GM18511 (cell line): ENCODE results near the gene ARHGAP32.

Experiments used
- ATAC-seq: cut with Tn5 transposase; IDR thresholded peaks from one replicate; pipeline ENCODE4 v1.9.1; 2021; ENCODE audit warnings: mild to moderate bottlenecking, moderate library complexity; ENCODE audit not compliant: unreplicated experiment

The ARHGAP32 gene

DNA sequence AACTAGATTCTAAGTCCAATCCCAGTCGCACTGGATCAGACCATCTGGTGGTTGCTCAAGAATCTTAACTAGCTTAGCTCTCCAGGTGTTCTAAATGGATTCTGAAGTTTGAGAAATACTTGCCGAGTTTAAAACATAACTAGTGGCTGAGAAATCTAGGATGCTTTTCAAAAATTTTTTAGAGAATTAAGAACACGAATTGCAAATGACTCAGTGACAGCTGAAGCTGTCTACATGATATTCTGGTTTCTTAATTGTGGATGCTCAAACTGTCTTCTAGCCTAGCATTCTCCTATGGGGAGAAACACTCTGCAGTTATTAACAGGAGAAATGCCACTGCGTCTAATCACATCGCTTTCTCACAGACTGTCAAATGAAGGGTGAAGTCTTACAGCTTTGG is 229.2 kb downstream of the ARHGAP32 start:
- ATAC-seq, result no peak

DNA sequence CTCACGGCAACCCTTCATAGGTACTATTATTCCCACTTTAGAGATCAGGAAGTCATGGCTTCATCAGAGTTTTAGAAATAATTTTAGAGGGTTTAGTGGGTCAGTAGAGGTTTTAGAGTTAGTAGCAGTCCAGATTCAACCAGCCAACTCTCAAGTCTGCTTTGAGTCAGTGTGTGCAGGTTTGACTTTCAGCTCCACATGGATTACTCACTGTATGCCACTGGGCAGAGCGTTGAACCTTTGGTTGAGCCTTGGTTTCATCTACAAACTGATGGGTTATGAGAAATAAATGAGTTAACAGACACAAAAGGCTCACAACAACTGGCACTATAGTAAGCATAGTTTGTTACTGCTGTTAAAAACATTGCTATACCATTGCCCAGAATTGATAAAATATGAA is 230.5 kb downstream of the ARHGAP32 start:
- no peak for ATAC-seq

DNA sequence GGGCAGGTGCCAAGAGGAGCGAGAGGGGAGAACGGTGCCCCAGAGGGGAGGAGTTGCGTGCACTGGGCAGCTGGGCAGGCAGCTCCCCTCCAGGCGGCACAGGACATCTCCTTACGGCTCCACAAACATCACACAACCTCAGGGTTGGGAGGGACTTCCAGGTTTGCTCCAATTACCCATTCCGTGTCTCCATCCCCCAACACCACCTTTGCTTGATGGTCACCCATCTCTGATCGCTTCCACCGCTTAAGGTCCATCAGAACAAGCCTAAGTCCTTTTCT is 235.0 kb downstream of the ARHGAP32 start:
- ATAC-seq, result no peak

DNA sequence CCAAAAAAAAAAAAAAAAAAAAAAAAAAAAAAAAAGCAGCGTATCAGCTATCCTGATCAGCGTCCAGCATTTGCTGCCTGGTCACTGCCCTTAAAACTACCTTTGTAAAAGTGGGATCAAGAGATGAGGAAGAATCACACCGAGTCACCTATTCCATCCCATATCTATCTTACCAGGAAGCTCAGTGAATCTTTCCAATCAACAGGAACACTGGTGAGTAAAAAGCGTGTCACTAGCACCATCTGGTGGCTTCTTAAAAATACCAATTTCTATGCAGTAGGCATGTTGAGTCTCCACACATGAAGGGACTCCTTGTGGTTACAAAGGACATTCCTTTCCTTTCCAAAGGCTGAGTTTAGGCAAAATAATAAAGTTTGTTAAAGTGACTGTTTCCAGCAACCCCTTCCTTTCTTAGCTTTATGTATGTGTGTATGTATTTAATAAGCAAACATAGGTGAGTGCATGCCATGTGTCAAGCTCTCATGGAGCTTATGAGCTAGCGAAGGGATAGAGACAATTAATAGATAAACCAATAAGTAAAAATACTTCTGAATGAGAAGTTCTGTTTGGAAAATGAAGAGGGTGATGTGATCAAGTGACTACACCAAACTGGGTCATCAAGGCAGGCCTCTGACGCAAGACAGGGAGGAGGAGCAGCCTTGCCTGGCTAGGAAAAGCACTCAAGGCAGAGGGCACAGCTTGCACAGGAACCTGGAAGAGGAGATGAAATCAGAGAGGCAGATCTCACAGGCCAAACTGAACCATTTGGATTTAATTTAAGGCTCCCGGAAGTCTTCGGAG is 235.5 kb downstream of the ARHGAP32 start:
- ATAC-seq, result peak; percentile 76

DNA sequence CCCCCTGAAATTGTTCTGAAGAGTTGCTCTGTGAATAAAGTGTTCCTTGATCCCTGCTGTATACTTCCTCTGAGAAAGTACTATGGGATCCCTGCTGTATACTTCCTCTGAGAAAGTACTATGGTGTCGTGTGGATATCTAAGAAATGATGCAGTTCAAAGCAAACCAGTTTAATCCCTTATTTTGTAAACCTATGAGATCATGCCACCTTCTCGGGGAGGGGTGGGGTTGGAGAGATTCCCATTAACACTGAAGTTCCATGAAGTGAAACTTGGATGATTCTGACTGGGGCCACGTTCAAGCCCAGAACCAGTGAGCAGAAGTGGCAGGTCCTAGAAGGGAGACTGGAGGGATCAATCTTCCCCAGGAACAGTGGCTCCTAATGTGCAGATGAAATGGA is 236.5 kb downstream of the ARHGAP32 start:
- ATAC-seq, result no peak

DNA sequence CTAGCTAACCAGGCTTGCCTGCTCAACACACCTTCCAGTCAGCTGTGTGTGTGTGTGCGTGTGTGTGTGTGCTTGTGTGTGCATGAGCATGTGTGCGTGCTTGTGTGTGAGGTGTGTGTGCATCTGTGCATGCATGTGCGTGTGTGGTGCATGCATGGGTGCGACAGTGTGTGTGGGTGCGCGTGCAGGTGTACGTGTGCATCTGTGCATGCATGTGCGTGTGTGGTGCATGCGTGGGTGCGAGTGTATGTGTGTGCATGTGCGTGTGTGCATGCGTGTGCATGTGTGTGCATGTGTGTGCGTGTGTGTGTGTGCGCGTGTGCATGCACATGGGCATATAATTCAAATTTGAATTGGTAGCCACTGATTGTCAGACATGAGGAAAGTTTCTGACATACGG is 239.0 kb downstream of the ARHGAP32 start:
- no peak for ATAC-seq

DNA sequence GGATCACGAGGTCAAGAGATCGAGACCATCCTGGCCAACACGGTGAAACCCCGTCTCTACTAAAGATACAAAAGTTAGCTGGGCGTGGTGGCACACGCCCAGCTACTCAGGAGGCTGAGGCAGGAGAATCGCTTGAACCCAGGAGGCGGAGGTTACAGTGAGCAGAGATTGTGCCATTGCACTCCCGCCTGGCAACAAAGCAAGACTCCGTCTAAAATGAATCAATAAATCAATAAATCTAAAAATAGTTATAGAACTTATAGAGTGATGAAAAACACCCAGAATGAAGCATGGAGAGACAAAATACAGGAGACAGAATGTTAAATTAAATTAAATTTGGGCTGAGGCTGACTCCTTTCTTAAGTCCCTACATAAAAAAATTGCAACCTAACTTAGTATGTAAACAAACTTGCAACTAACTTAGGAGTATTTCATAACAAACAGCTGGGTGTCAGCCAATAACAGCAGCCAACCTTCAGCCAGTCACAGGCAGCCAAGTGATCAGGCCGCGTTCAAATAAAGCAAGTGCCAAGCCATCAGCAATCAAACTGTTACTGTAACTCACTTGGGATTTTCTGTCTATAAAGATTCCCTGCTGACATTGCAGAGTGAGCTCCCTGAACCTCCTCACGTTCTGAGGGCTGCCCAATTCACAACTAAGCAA is 242.2 kb downstream of the ARHGAP32 start:
- ATAC-seq, result no peak

DNA sequence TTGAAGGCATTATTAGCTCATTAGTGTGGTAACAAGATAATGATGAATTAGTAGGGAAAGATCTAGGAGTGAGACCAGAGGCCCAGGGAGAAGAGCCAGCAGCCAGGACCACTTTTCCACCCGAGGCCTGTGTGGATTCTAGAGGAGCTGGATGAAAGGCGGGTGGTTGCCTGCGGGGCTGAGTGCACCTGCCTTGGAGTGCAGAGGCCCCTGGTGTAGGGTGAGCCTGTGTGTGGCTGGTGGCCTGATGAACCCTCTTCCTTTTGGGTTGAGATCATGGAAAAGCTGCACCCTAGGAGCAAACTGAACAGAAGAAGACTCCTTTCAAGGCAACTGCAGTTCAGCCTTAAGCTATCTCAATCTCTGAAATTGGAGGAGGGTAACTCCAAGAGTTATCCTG is 243.5 kb downstream of the ARHGAP32 start:
- peak; percentile 55 for ATAC-seq

DNA sequence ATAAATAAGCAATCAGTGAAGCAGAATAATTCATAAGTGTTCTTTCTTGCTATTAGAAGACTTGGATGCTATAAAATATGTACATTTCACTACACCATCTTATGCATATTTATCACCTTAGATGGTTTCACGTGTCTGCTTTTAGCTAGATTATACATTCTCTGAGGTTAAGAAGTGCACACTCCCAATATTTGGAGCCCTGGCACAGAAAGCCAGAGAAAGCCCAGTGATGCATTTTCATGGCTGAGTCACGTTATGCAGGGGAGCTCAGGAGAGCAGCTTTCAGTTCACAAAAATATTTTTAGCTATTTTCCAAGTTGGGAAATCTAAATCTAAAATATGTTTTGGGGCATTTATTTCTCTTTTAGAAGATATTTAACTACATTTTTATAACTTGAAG is 244.4 kb downstream of the ARHGAP32 start:
- no peak for ATAC-seq

DNA sequence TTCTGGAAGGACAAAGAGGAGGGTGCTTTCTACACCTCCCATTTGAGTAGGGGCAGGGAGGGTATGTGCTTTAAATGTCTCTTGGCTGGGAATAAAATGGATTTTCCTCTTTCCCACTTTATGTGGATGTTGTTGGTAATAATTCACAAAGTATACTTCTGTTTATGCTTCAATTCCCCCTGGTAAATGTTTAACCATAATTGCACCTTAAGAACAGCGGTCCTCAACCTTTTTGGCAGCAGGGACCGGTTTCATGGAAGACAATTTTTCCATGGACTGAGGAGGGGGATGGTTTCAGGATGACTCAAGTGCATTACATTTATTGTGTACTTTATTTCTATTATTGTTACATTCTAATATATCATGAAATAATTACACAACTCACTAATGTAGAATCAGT is 245.5 kb downstream of the ARHGAP32 start:
- no peak for ATAC-seq

DNA sequence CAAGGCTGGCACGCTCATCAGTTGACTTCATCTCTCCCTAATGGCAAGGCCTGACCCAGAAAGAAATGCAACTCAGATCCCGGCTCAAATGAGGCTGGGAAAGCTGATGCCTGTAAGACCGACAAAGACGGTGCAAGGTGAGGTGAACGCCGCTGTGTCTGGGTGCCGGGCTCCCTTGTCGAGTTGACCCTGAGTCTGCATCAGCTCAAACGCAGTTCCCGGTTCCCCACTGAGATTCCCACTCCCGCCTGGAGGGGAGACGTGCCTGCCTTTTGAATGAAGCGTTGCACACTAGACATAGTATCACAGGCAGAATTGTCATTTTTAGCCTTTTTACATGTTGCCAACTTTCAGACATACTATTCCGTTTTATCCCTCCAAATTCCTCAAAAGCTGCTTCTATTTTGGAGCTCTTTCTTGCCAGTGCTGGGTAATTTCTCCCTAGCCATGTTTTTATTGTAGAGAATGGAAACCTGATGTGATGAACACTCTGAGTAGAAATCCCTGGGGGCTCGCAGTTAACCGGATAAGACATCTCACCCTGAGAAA is 248.6 kb downstream of the ARHGAP32 start:
- no peak for ATAC-seq

DNA sequence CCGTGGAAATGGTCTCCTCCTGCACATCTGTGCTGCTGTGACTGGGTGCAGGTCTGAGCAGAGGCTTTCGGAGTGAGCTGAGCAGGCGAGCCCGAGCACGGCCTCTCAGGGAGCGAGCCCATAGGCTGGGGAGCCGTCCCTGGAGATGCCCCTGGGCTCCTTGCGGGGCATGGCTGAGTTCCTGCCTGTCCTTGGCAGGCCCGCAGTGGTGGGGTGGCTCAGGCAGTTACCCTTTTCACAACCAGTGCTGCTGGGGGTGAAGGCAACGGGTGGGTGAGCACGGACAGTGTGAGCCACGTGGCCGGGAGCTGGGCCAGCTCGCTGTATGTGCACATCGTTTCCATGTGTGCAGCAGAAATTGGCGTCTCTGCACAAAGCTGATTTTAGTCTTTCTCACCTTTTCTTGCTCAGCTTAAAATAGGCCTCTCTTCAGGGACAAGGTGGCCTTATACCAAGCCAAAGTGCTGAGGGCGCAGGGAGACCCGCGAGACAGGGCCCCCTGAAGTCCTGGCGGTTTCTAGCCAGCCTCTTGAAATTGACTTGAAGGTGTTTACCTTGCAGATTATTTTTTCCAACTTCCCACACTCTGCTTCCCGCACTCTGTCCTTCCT is 249.2 kb downstream of the ARHGAP32 start, which contains the start of gene TP53AIP1:
TP53AIP1 (minus strand) TSS at position 55 of the 611 bp plus-strand sequence. CDS start 5,053 bp downstream, outside the sequence.
- no peak for ATAC-seq

DNA sequence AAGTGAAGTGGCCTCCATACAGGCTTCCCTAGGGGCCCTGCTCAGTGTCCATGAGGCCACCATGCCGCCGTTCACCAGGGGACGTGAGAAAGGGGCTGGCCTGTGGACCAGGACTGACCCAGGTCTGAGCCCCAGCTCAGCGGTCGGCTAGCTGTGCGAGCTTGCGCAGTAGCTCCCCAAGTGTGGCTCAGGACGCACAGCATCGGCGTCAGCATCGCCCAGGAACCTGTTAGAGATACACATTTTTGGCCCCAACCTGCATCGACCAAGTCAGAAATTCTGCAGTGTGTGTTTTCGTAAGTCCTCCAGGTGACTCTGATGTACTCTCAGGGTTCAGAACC is 249.9 kb downstream of the ARHGAP32 start:
- no peak for ATAC-seq

DNA sequence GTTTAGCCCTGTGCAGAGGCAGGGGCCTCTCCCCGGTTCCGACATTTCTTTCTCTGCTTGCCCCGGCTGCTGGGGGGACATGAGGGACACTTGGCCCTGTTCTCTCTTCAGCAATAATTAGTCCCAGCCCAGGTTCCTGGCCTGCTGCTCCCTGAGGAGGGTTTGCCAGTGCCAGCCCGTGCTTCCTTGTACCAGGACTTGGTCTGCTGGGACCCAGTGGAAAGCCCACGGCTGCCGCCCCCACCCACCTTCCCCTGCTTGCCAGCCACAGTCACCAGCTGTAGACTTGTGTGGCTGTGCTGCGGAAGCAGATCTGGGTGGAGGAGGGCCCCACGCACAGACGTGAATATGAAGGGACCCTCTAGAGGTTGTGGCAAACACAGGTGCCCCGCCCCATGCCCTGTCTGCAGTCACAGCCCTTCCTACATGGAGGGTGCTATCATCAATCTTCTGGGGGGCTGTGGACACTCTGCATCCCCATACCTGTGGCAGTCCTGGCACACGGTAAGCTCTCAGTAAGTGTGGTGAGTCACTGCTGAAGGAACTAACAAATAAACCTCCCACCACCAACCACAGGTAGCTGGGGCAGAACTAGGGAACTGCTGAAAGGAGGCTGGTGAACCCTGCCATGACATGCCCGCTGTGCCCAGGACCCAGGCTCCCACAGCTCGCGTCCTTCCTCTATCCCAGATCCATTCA is 250.4 kb downstream of the ARHGAP32 start:
- no peak for ATAC-seq

DNA sequence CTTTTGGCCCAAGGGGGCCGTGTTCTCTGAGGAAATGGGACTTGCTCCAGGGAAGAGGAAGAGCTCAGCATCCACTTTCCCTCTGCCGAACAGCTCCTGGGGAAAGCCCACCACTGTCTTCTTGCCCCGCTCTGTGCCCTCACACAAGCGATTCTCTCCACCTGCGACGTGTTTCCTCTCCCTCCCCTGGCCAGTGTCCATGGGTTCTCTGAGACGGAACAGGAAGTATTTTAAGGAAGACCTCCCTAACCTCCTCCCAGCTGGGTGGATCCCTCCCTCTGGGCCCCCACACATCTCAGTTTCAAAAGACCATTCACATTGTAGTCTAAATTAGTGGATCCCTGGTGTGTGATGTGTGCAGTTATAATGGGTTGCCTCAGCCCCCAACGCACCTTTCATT is 251.0 kb downstream of the ARHGAP32 start:
- no peak for ATAC-seq

DNA sequence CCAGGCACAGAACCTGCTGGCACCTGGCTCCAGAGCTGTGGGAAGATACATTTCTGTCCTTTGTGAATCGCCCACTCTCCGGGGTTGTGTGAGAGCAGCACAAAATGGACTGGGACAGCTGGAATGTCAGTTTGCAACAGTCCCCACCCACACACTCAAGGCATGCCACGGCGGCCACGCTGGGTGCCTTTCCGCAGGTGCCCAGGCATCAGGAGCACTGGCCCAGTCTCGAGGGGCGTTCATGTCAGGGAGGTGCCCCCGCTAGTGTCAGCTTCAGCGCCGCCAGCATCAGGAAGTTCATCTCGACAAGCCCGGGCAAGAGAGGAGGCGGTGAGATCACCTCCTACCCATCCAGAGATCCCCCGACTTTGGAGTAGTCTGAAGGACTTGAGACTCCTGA is 251.5 kb downstream of the ARHGAP32 start:
- no peak for ATAC-seq

DNA sequence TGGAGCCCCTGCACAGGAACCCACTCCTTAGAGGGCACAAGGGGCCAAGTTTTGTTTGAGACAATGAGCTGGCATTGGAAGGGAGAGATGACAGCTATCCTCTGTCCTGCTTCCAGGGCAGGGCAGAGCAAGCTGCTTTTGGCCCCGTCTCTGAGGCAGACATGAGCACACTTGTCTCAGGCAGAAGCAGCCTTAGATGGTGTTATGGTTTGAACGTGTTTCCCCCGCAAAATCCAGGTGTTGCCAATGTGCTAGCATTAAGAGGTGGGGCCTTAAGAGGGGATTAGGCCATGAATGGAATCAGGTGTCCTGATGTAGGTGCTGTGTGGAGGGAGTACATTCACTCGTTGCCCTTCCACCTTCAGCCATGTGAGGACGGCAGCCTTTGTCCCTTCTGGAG is 252.0 kb downstream of the ARHGAP32 start:
- ATAC-seq, result no peak

DNA sequence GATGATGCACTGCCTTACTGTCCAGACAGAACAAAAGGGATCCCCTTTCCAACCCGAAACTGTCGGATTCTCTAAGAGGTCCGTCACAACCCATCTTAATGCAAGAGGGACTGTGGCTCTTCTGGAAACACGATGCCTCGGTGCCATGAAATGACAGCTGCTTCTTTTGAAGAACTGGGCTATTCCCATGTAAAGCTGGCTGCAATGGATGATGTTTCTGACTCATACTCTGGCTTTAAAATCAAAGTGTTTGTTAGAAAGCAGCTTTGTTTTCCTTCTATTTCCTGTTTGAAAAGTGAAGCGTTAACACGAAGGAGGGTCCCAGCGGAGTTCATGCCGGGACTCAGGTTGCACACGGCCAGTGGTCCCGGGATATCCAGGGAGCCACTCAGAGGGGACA is 252.5 kb downstream of the ARHGAP32 start:
- ATAC-seq, result no peak

DNA sequence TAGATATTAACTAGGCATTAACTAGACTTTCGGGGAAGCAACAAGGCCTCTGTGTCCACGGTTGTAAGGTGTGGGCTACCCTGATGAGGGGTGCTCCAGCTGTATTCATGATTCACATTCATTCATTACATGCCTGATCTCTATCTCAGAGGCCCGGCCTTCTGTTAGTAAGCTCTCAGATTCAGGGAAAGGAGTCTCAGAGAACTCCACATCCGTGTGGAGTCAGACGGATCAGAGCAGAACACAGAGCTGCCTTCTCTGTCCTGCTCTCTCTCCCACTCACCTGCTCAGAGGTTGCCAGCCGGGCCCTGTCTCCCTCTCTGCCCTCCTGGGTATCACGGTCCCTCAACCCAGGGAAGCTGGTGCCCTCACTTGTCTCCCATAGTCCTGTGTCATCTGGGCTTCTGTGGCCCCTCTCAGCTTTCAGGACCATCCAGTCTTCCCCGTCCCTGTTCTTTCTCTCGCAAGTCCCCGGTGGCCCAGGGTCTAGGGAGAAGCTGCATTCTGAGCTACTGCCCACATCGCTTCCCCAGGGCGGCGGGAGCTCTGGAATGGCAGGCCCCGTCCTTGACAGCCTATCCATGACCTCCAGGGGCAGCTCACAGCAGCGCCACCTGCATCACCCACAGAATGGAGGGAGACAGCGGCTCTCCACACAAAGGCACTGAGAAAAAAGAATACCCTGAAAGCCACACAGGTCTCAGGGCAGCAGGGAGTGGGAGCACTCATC is 253.8 kb downstream of the ARHGAP32 start:
- ATAC-seq, result no peak

DNA sequence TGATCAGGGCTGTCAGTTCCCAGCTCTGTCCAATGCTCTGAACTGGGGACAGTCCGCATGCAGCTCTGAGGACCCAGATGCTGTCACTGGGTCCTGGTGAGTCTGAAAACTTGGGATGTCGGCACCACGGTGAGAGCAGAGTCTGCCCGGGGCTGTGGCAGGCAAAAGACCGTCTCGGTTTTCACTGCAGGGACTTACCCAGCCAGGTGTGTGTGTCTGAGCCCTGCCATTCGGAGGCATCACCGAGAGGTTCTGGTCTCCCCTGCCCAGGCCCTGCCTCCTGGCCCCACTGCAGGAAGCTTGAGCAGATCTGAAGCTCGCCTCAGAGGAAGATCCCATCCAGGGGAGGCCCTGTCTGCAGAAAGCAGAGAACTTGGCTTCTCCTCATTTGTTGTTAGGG is 254.6 kb downstream of the ARHGAP32 start:
- no peak for ATAC-seq
